ENCODE measurements around the gene TMPRSS4. TPM values are rescaled to one million over a fixed set of nuclear protein-coding genes. Genes with fewer than 3 reads are reported as not detected.

Gene TMPRSS4
- total RNA-seq, 1 experiment from 2014 or later: 1.5 TPM

GRCh38 chr11:118138839-118139420, 62.1 kb downstream of the TMPRSS4 start:
- no peak for TF ChIP-seq CTCF (conservative IDR thresholded peaks at IDR 0.05; ENCODE audit: low read depth, low read length)
- no peak for TF ChIP-seq EZH2phosphoT487 (IDR thresholded peaks at IDR 0.05; ENCODE audit: borderline replicate concordance, low read length)
- TF ChIP-seq EZH2 (IDR thresholded peaks at IDR 0.05; ENCODE audit: low read length, unreplicated experiment): no peak
- Histone ChIP-seq H3K79me2 (ENCODE audit: low read length) (no peaks in the 10 kb centered on the region), H3K27me3 (ENCODE audit: low read length) (peaks cover 77% of the 10 kb centered on the region), H3K36me3 (ENCODE audit: low read depth, low read length) (no peaks in the 10 kb centered on the region), H3K27ac (ENCODE audit: low read length) (no peak overlapping the region), H3K9me3 (ENCODE audit: low read length) (no peaks in the 10 kb centered on the region), H3K4me3 (ENCODE audit: low read length) (no peak overlapping the region), H2AFZ (ENCODE audit: low read length) (no peak overlapping the region), H4K20me1 (ENCODE audit: low read length) (no peaks in the 10 kb centered on the region), H3K4me2 (ENCODE audit: low read length) (no peak overlapping the region), H3K9ac (ENCODE audit: low read length) (no peak overlapping the region), H3K4me1 (ENCODE audit: insufficient read depth, low read length) (no peaks in the 10 kb centered on the region), H3F3A (ENCODE audit: low read length, unreplicated experiment) (no peaks in the 10 kb centered on the region), H3K9me2 (replicated peaks; ENCODE audit: low read length) (no peaks in the 10 kb centered on the region)
- ChIA-PET POLR2A (ENCODE audit: unreplicated experiment) (no interaction called here), CTCF (no interaction called here)
- no peak for DNase-seq
- no TSS peak for BruUV-seq (replicated peaks)
- ATAC-seq: no peak
- intact Hi-C loops (cut with micrococcal nuclease): no loop called here

- no peak overlapping the region for H3K9ac ChIP-seq (ENCODE audit: low read length)
- TF ChIP-seq CTCF (conservative IDR thresholded peaks at IDR 0.05; ENCODE audit: low read depth, low read length) (no peak), EZH2phosphoT487 (IDR thresholded peaks at IDR 0.05; ENCODE audit: borderline replicate concordance, low read length) (no peak), EZH2 (IDR thresholded peaks at IDR 0.05; ENCODE audit: low read length, unreplicated experiment) (no peak)
- ChIA-PET POLR2A (ENCODE audit: unreplicated experiment) (no interaction called here), CTCF (interaction anchor here (0.6 kb wide), 1 partner anchor 29 kb away, joined by 3 read pairs; no protein-coding TSS in a partner anchor)
- peaks cover 77% of the 10 kb centered on the region for H3K27me3 ChIP-seq (ENCODE audit: low read length)
- H3K79me2 ChIP-seq (ENCODE audit: low read length): no peaks in the 10 kb centered on the region
- H3K9me2 ChIP-seq (replicated peaks; ENCODE audit: low read length): no peaks in the 10 kb centered on the region
- no peaks in the 10 kb centered on the region for H3F3A ChIP-seq (ENCODE audit: low read length, unreplicated experiment)
- no peak overlapping the region for H3K27ac ChIP-seq (ENCODE audit: low read length)
- no peak overlapping the region for H3K4me2 ChIP-seq (ENCODE audit: low read length)
- intact Hi-C loops (cut with micrococcal nuclease): no loop called here
- H3K9me3 ChIP-seq (ENCODE audit: low read length): no peaks in the 10 kb centered on the region
- no peaks in the 10 kb centered on the region for H3K4me1 ChIP-seq (ENCODE audit: insufficient read depth, low read length)
- no peaks in the 10 kb centered on the region for H3K36me3 ChIP-seq (ENCODE audit: low read depth, low read length)
- H2AFZ ChIP-seq (ENCODE audit: low read length): no peak overlapping the region
- H4K20me1 ChIP-seq (ENCODE audit: low read length): no peaks in the 10 kb centered on the region
- ATAC-seq (no peak), DNase-seq (no peak)
- H3K4me3 ChIP-seq (ENCODE audit: low read length): no peak overlapping the region
- BruUV-seq (replicated peaks): no TSS peak
These were observed 62.7 kb downstream of the TMPRSS4 start for GRCh38 chr11:118139578-118139977.

GRCh38 chr11:118142081-118142480, 65.2 kb downstream of the TMPRSS4 start:
- H3K27me3 ChIP-seq (ENCODE audit: low read length): peaks cover 63% of the 10 kb centered on the region
- no peak overlapping the region for H3K27ac ChIP-seq (ENCODE audit: low read length)
- no peaks in the 10 kb centered on the region for H3K4me1 ChIP-seq (ENCODE audit: insufficient read depth, low read length)
- ChIA-PET CTCF (no interaction called here), POLR2A (ENCODE audit: unreplicated experiment) (no interaction called here)
- H4K20me1 ChIP-seq (ENCODE audit: low read length): no peaks in the 10 kb centered on the region
- H3K4me2 ChIP-seq (ENCODE audit: low read length): no peak overlapping the region
- ATAC-seq (no peak), DNase-seq (peak; percentile 65)
- no peak overlapping the region for H3K9ac ChIP-seq (ENCODE audit: low read length)
- H3K79me2 ChIP-seq (ENCODE audit: low read length): no peaks in the 10 kb centered on the region
- no peaks in the 10 kb centered on the region for H3K9me2 ChIP-seq (replicated peaks; ENCODE audit: low read length)
- no peaks in the 10 kb centered on the region for H3F3A ChIP-seq (ENCODE audit: low read length, unreplicated experiment)
- no peak overlapping the region for H2AFZ ChIP-seq (ENCODE audit: low read length)
- no peaks in the 10 kb centered on the region for H3K9me3 ChIP-seq (ENCODE audit: low read length)
- TF ChIP-seq EZH2 (IDR thresholded peaks at IDR 0.05; ENCODE audit: low read length, unreplicated experiment): no peak
- no peak for TF ChIP-seq CTCF (conservative IDR thresholded peaks at IDR 0.05; ENCODE audit: low read depth, low read length)
- no peak for TF ChIP-seq EZH2phosphoT487 (IDR thresholded peaks at IDR 0.05; ENCODE audit: borderline replicate concordance, low read length)
- BruUV-seq (replicated peaks): no TSS peak
- no peaks in the 10 kb centered on the region for H3K36me3 ChIP-seq (ENCODE audit: low read depth, low read length)
- H3K4me3 ChIP-seq (ENCODE audit: low read length): no peak overlapping the region
- intact Hi-C loops (cut with micrococcal nuclease): no loop called here

Data from PC-3 (cell line).